ENCODE data around the gene CPEB1. TPM values are rescaled to one million over a fixed set of nuclear protein-coding genes. Genes with fewer than 3 reads are reported as not detected.

CPEB1 gene
- polyA plus RNA-seq, 2 of the 4 experiments (the other 2 are of a cell fraction), result 2.7 to 7.0 TPM

- 62% methylated on average over 3 of the region's 3 CpGs for WGBS (ENCODE audit: missing lambda C conversion rate)
- H3K4me1 ChIP-seq, result no peaks in the 10 kb centered on the region
- DNase-seq (ENCODE audit: low read depth in 1 of 2, low spot score in 1 of 2) (no peak), FAIRE-seq (no peak), ATAC-seq (peak in 1 of 2 experiments; percentile 69; a peak in 3 of 6 replicates)
- TF ChIP-seq MAX (IDR thresholded peaks at IDR 0.05) (no peak), MYC (IDR thresholded peaks at IDR 0.05; ENCODE audit: borderline replicate concordance, low read length) (no peak), KDM5A (IDR thresholded peaks at IDR 0.05) (no peak), HOXA7 (CRISPR knock-in tag; IDR thresholded peaks at IDR 0.05) (no peak), ZNF302 (CRISPR knock-in tag; IDR thresholded peaks at IDR 0.05) (no peak), ZSCAN20 (CRISPR knock-in tag; IDR thresholded peaks at IDR 0.05) (no peak), BCL3 (IDR thresholded peaks at IDR 0.05) (no peak), CBX2 (IDR thresholded peaks at IDR 0.05; ENCODE audit: borderline replicate concordance, low read depth) (no peak), HDAC2 (IDR thresholded peaks at IDR 0.05) (no peak), PHF8 (IDR thresholded peaks at IDR 0.05; ENCODE audit: borderline replicate concordance, low read depth) (no peak), HES2 (IDR thresholded peaks at IDR 0.05) (no peak), NFE2L2 (conservative IDR thresholded peaks at IDR 0.05; ENCODE audit: low read length) (no peak), HEYL (CRISPR knock-in tag; IDR thresholded peaks at IDR 0.05) (no peak), ATOH8 (CRISPR knock-in tag; IDR thresholded peaks at IDR 0.05; ENCODE audit: low read depth) (no peak), ESRRA (IDR thresholded peaks at IDR 0.05; ENCODE audit: borderline replicate concordance, low read length) (no peak), E2F6 (IDR thresholded peaks at IDR 0.05; ENCODE audit: borderline replicate concordance, low read depth) (no peak), CHD4 (IDR thresholded peaks at IDR 0.05; ENCODE audit: borderline replicate concordance) (no peak), EHMT2 (IDR thresholded peaks at IDR 0.05; ENCODE audit: low read depth) (no peak), CTCF (IDR thresholded peaks at IDR 0.05) (no peak)
- no peak overlapping the region for H3K27ac ChIP-seq
- ChIA-PET POLR2A (interaction anchor here (1.1 kb wide), 1 partner anchor 12 kb away, joined by 3 read pairs; no protein-coding TSS in a partner anchor), CTCF (interaction anchor here (0.5 to 2.0 kb wide), 7 partner anchors 9 to 646 kb away, joined by 3 to 5 read pairs (median 3); no protein-coding TSS in a partner anchor)
- no peaks in the 10 kb centered on the region for H3K9me3 ChIP-seq
- no peak overlapping the region for H3K4me3 ChIP-seq
- no peak overlapping the region for H3K4me2 ChIP-seq
These were observed 74.2 kb downstream of the CPEB1 start for GRCh38 chr15:82572986-82573385.

GRCh38 chr15:82572311-82572710 lies 74.9 kb downstream of the CPEB1 start:
- Histone ChIP-seq H3K9me3 (no peaks in the 10 kb centered on the region), H3K4me2 (no peak overlapping the region), H3K4me1 (peaks cover 1% of the 10 kb centered on the region; the same call in 1 of the 3 replicates), H3K27ac (no peak overlapping the region), H3K4me3 (no peak overlapping the region)
- DNase-seq (ENCODE audit: low read depth in 1 of 2, low spot score in 1 of 2), result no peak
- ChIA-PET CTCF (interaction anchor here (0.5 to 1.6 kb wide), 7 partner anchors 8 to 645 kb away, joined by 3 to 5 read pairs (median 3); no protein-coding TSS in a partner anchor), POLR2A (interaction anchor here (1.0 to 1.1 kb wide), 2 partner anchors 11 to 32 kb away, joined by 3 read pairs; partner anchors contain the start of gene RPS17)
- TF ChIP-seq CBX8 (IDR thresholded peaks at IDR 0.05) (no peak), CHD4 (IDR thresholded peaks at IDR 0.05; ENCODE audit: borderline replicate concordance) (no peak)
- FAIRE-seq, result no peak
- peak in 1 of 2 experiments; percentile 15; a peak in 2 of 6 replicates for ATAC-seq
- WGBS (ENCODE audit: missing lambda C conversion rate), result 77% methylated on average over 5 of the region's 5 CpGs

Measured in A549 (cell line).